BLaER1 (cell line): ENCODE data around the gene CIDEC.
A peak's percentile ranks its signal among the peaks of the same experiment; 100 is the strongest.

Experiments
- H3K27ac ChIP-seq: shearing (Covaris generic); formaldehyde crosslinking; 2 replicates; pipeline ENCODE4 v1.8.1; 2022
- H3K27me3 ChIP-seq: shearing (Covaris generic); formaldehyde crosslinking; 2 replicates; pipeline ENCODE4 v1.8.1; 2022
- H3K36me3 ChIP-seq: shearing (Covaris generic); formaldehyde crosslinking; 2 replicates; pipeline ENCODE4 v1.8.1; 2022
- H3K4me1 ChIP-seq: shearing (Covaris generic); formaldehyde crosslinking; 2 replicates; pipeline ENCODE4 v1.8.1; 2022
- H3K4me2 ChIP-seq: shearing (Covaris generic); formaldehyde crosslinking; 2 replicates; pipeline ENCODE4 v1.8.1; 2022
- H3K4me3 ChIP-seq: shearing (Covaris generic); formaldehyde crosslinking; 2 replicates; pipeline ENCODE4 v1.8.1; 2022
- H3K9ac ChIP-seq: shearing (Covaris generic); formaldehyde crosslinking; 2 replicates; pipeline ENCODE4 v1.8.1; 2022
- H3K9me3 ChIP-seq: shearing (Covaris generic); formaldehyde crosslinking; 2 replicates; pipeline ENCODE4 v1.8.1; 2022
- H4K20me1 ChIP-seq: shearing (Covaris generic); formaldehyde crosslinking; 2 replicates; pipeline ENCODE4 v1.8.1; 2022
- Cebpa-rat ChIP-seq: shearing (Covaris generic); IDR thresholded peaks from 2 replicates; pipeline ENCODE4 v1.8.1; 2022

The CIDEC gene

DNA sequence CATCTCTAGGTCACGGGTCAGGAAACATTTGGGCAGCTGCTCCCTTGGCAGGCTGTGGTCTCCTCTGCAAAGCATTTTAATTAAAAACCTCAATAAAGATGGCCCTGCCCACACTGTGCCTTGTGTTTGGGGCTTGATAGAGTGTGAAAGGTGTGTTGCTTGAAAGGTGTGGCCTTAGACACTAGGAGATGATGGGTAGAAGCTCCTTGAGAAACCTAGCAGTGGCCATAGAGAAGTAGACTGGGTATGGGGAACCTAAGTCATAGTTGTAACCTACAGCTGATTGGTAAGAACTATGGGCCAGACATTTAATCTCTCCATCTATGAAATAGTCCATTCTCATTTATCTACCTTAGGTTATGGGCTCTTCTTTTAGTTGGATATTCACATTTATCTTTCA lies 13.7 kb upstream of the CIDEC start:
- no peak overlapping the region for H3K9ac ChIP-seq
- H3K4me3 ChIP-seq, result no peak overlapping the region
- no peak for TF ChIP-seq Cebpa-rat
- H3K9me3 ChIP-seq, result no peaks in the 10 kb centered on the region
- no peak overlapping the region for H3K27ac ChIP-seq
- peaks cover 62% of the 10 kb centered on the region for H3K4me1 ChIP-seq
- H3K4me2 ChIP-seq, result no peak overlapping the region
- no peaks in the 10 kb centered on the region for H3K27me3 ChIP-seq
- H3K36me3 ChIP-seq, result peaks cover 55% of the 10 kb centered on the region
- peaks cover 81% of the 10 kb centered on the region for H4K20me1 ChIP-seq

GRCh38 chr3:9891072-9891622 lies 11.1 kb upstream of the CIDEC start:
- peaks cover 55% of the 10 kb centered on the region for H4K20me1 ChIP-seq
- H3K9ac ChIP-seq, result peak overlapping the region; percentile 97
- no peak for TF ChIP-seq Cebpa-rat
- peak overlapping the region; percentile 92 for H3K4me2 ChIP-seq
- H3K27ac ChIP-seq, result peak overlapping the region; percentile 98
- peaks cover 40% of the 10 kb centered on the region for H3K36me3 ChIP-seq
- H3K4me1 ChIP-seq, result peaks cover 68% of the 10 kb centered on the region
- no peaks in the 10 kb centered on the region for H3K9me3 ChIP-seq
- H3K4me3 ChIP-seq, result peak overlapping the region; percentile 97
- no peaks in the 10 kb centered on the region for H3K27me3 ChIP-seq

DNA sequence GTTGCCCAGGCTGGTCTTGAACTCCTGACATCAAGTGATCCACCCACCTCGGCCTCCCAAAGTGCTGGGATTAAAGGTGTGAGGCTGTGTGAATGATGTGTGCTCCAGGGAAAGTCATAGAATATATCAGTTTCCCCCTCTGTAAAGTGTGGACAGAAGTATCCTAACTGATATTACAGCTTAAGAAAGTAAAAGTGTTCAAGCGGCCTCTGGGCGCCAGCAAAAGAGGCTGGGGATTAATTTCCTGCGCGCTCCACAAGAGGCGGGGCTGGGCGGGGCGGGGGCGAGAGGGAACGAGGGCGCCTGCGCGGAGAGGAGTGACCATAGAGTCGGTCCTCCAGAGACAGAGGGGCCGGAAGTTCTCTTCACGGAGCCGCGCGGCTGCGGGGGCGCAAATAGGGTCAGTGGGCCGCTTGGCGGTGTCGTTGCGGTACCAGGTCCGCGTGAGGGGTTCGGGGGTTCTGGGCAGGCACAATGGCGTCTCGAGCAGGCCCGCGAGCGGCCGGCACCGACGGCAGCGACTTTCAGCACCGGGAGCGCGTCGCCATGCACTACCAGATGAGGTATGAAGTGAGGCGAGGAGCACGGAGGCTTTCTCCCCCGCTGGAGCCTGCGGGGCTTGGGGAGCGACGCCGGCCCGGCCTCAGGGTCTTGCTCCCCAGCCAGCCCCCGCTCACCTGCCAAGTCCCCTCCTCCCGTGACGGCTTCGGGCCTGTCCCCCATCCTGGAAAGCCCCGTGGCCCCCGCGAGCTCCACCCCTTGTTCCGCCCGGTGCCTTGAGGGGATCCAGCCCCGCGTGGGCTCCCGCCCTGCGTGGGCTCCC lies 10.4 kb upstream of the CIDEC start, which contains the start of gene JAGN1:
TSS of gene JAGN1 (plus strand) at position 362 of the 823 bp plus-strand sequence. CDS start at position 475, 113 bp downstream.
- Histone ChIP-seq H3K4me1 (peaks cover 65% of the 10 kb centered on the region), H4K20me1 (peaks cover 48% of the 10 kb centered on the region), H3K27ac (peak within 1 kb of the TSS; percentile 98), H3K36me3 (peaks cover 34% of the 10 kb centered on the region), H3K4me2 (peak within 1 kb of the TSS; percentile 92), H3K4me3 (peak within 1 kb of the TSS; percentile 97), H3K9ac (peak within 1 kb of the TSS; percentile 97), H3K27me3 (no peaks in the 10 kb centered on the region), H3K9me3 (no peaks in the 10 kb centered on the region)
- no peak for TF ChIP-seq Cebpa-rat

GRCh38 chr3:9889405-9889804 lies 9.4 kb upstream of the CIDEC start:
- TF ChIP-seq Cebpa-rat, result 0 out of 2 replicates have a peak, but pooled peaks have one; percentile 12

DNA sequence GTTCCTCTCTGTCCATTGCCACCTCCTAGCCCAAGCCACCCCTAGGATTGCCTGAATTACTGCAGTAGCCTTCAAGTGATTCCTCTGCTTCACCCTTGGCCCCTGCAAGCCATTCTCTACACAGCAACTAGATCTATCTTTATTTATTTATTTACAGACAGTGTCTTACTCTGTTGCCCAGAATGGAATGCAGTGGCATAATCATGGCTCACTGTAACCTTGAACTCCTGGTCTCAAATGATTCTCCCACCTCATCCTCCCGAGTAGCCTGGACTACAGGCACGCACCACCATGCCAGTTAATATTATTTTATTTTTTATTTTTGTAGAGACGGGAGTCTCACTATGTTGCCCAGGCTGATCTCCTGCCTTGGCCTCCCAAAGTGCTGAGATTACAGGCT lies 8.5 kb upstream of the CIDEC start:
- no peak for TF ChIP-seq Cebpa-rat
- H4K20me1 ChIP-seq, result peaks cover 29% of the 10 kb centered on the region
- H3K9ac ChIP-seq, result no peak overlapping the region
- H3K4me2 ChIP-seq, result peak overlapping the region; percentile 7; the same call in 1 of the 2 replicates
- H3K4me3 ChIP-seq, result no peak overlapping the region
- H3K27me3 ChIP-seq, result no peaks in the 10 kb centered on the region
- H3K27ac ChIP-seq, result no peak overlapping the region
- peaks cover 17% of the 10 kb centered on the region for H3K36me3 ChIP-seq
- H3K4me1 ChIP-seq, result peaks cover 46% of the 10 kb centered on the region
- H3K9me3 ChIP-seq, result no peaks in the 10 kb centered on the region

More at GRCh38 chr3:9889405-9889804, 9.4 kb upstream of the CIDEC start:
- no peaks in the 10 kb centered on the region for H3K9me3 ChIP-seq
- H3K27ac ChIP-seq, result no peak overlapping the region
- H3K4me2 ChIP-seq, result no peak overlapping the region; the same call in 1 of the 2 replicates
- peaks cover 25% of the 10 kb centered on the region for H3K36me3 ChIP-seq
- no peak overlapping the region for H3K9ac ChIP-seq
- no peak overlapping the region for H3K4me3 ChIP-seq
- H4K20me1 ChIP-seq, result peaks cover 38% of the 10 kb centered on the region
- no peaks in the 10 kb centered on the region for H3K27me3 ChIP-seq
- peaks cover 55% of the 10 kb centered on the region for H3K4me1 ChIP-seq

DNA sequence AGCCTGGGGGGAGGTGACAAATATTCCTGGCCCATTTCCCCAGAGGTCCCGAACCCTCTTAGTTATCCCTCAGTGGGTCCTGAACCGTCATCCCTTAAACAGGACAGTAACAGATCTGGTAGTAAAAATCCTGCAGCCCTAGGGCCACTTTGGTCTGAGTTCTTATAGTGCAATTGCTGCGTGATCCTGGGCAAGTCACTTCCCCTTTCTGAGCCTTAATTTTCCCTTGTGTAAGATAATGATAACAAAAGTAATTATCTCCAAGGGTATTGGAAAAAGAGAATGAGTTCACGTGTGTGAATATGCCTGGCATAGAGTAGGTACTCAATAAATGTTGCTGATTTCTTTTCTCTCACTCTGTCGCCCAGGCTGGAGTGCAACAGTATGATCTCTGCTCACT lies 7.4 kb upstream of the CIDEC start:
- Histone ChIP-seq H3K27ac (no peak overlapping the region), H3K4me2 (no peak overlapping the region), H3K4me3 (no peak overlapping the region), H3K4me1 (peaks cover 35% of the 10 kb centered on the region), H3K9ac (no peak overlapping the region), H3K36me3 (peaks cover 6% of the 10 kb centered on the region; the same call in 1 of the 2 replicates), H3K27me3 (no peaks in the 10 kb centered on the region), H4K20me1 (peaks cover 19% of the 10 kb centered on the region), H3K9me3 (no peaks in the 10 kb centered on the region)
- no peak for TF ChIP-seq Cebpa-rat

DNA sequence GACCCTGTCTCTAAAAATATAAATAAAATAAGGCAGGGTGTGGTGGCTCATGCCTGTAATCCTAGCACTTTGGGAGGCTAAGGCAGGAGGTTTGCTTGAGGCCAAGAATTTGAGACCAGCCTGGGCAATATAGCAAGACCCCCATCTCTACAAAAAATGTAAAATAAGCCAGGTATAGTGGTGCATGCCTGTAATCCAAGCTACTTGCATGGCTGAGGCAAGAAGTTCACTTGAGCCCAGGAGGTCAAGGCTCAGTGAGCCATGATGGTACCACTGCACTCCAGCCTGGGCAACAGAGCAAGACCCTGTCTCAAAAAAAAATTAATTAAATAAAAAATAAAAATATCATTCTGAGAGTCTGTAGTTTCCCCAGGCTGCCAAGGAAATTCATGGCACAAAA lies 6.3 kb upstream of the CIDEC start:
- Histone ChIP-seq H3K9ac (no peak overlapping the region), H3K9me3 (no peaks in the 10 kb centered on the region), H3K4me1 (peaks cover 24% of the 10 kb centered on the region), H3K27ac (no peak overlapping the region), H4K20me1 (peaks cover 7% of the 10 kb centered on the region), H3K36me3 (no peaks in the 10 kb centered on the region), H3K4me3 (no peak overlapping the region), H3K27me3 (no peaks in the 10 kb centered on the region), H3K4me2 (no peak overlapping the region)
- no peak for TF ChIP-seq Cebpa-rat

GRCh38 chr3:9884555-9885165 lies 4.6 kb upstream of the CIDEC start:
- H4K20me1 ChIP-seq, result no peaks in the 10 kb centered on the region
- no peak overlapping the region for H3K4me2 ChIP-seq
- H3K27ac ChIP-seq, result no peak overlapping the region
- no peaks in the 10 kb centered on the region for H3K27me3 ChIP-seq
- H3K9ac ChIP-seq, result no peak overlapping the region
- peaks cover 15% of the 10 kb centered on the region for H3K4me1 ChIP-seq
- no peak overlapping the region for H3K4me3 ChIP-seq
- TF ChIP-seq Cebpa-rat, result no peak
- H3K36me3 ChIP-seq, result no peaks in the 10 kb centered on the region
- H3K9me3 ChIP-seq, result no peaks in the 10 kb centered on the region

DNA sequence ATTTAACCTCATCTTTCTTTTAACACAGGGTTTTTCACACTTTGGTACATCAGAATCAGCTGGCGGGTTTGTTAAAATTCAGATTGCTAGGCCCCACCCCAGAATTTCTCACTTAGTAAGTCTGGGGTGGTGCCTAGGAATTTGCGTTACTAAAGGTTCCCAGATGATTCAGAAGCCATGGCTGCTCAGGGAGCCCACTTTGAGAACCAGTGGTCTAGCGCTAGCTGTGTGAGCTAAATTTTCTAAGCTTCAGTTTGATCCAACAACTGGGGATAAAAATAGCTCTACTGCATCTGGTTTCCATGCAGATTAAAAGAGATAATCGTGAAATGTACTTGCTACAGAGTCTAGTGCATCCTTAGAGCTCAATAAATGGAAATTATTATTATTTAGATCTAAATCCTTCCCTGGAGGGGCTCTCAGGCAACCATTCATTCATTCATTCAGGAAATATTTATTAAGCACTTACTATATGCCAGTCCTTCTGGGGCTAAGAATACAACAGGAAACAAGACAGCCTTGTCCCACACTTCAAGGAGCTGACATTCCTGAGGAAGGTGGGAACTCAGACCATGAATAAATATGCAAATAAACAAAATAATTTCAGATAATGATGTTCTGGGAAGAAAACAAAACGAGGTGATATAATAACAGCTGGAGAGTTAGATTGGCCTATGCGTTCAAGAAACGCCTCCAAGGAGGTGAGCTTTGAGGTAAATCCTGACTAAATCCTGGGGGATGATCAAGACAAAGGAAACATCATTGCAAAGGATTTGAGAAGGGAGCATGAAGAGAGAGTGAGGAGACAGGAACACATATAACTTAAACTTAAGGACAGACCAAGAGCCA lies 3.9 kb upstream of the CIDEC start:
- Histone ChIP-seq H3K4me2 (no peak overlapping the region), H3K27me3 (no peaks in the 10 kb centered on the region), H3K9me3 (no peaks in the 10 kb centered on the region), H3K27ac (no peak overlapping the region), H4K20me1 (no peaks in the 10 kb centered on the region), H3K4me1 (peaks cover 8% of the 10 kb centered on the region), H3K9ac (no peak overlapping the region), H3K4me3 (no peak overlapping the region), H3K36me3 (no peaks in the 10 kb centered on the region)
- no peak for TF ChIP-seq Cebpa-rat
